ENCODE measurements around the gene CD1E.

CD1E gene

GRCh38 chr1:158374860-158375259, 21.2 kb downstream of the CD1E start:
- Histone ChIP-seq H3K9ac (no peak overlapping the region), H3K79me2 (no peaks in the 10 kb centered on the region), H3K27ac (no peak overlapping the region), H3K36me3 (ENCODE audit: control insufficient read depth, insufficient read depth, low read length) (no peaks in the 10 kb centered on the region), H3K9me3 (ENCODE audit: control insufficient read depth, low read length) (no peaks in the 10 kb centered on the region), H3K4me2 (ENCODE audit: low read length) (no peak overlapping the region), H3K4me1 (no peaks in the 10 kb centered on the region), H2AFZ (no peak overlapping the region), H3K4me3 (ENCODE audit: low read depth, low read length) (no peak overlapping the region), H3K27me3 (ENCODE audit: control insufficient read depth, insufficient read depth, low read length) (no peaks in the 10 kb centered on the region)
- no peak for TF ChIP-seq CTCF (IDR thresholded peaks at IDR 0.05)

- Histone ChIP-seq H3K79me2 (no peaks in the 10 kb centered on the region), H3K27me3 (ENCODE audit: control insufficient read depth, insufficient read depth, low read length) (no peaks in the 10 kb centered on the region), H2AFZ (no peak overlapping the region), H3K36me3 (ENCODE audit: control insufficient read depth, insufficient read depth, low read length) (no peaks in the 10 kb centered on the region), H3K4me2 (ENCODE audit: low read length) (no peak overlapping the region), H3K27ac (no peak overlapping the region), H3K4me3 (ENCODE audit: low read depth, low read length) (no peak overlapping the region), H3K9me3 (ENCODE audit: control insufficient read depth, low read length) (no peaks in the 10 kb centered on the region), H3K9ac (no peak overlapping the region), H3K4me1 (no peaks in the 10 kb centered on the region)
- TF ChIP-seq CTCF (IDR thresholded peaks at IDR 0.05) = no peak
Observed at GRCh38 chr1:158390331-158390730, 36.6 kb downstream of the CD1E start.

- no peak overlapping the region for H3K9ac ChIP-seq
- H2AFZ ChIP-seq = no peak overlapping the region
- no peak overlapping the region for H3K4me2 ChIP-seq (ENCODE audit: low read length)
- no peak overlapping the region for H3K27ac ChIP-seq
- H3K4me3 ChIP-seq (ENCODE audit: low read depth, low read length) = no peak overlapping the region
- no peaks in the 10 kb centered on the region for H3K27me3 ChIP-seq (ENCODE audit: control insufficient read depth, insufficient read depth, low read length)
- no peaks in the 10 kb centered on the region for H3K79me2 ChIP-seq
- no peaks in the 10 kb centered on the region for H3K36me3 ChIP-seq (ENCODE audit: control insufficient read depth, insufficient read depth, low read length)
- no peak for TF ChIP-seq CTCF (IDR thresholded peaks at IDR 0.05)
- no peaks in the 10 kb centered on the region for H3K9me3 ChIP-seq (ENCODE audit: control insufficient read depth, low read length)
- H3K4me1 ChIP-seq = no peaks in the 10 kb centered on the region
Observed at GRCh38 chr1:158391099-158391498, 37.4 kb downstream of the CD1E start.

GRCh38 chr1:158393476-158393875, 39.8 kb downstream of the CD1E start:
- H3K79me2 ChIP-seq = no peaks in the 10 kb centered on the region
- no peak overlapping the region for H3K4me3 ChIP-seq (ENCODE audit: low read depth, low read length)
- TF ChIP-seq CTCF (IDR thresholded peaks at IDR 0.05) = no peak
- no peak overlapping the region for H3K4me2 ChIP-seq (ENCODE audit: low read length)
- H3K27me3 ChIP-seq (ENCODE audit: control insufficient read depth, insufficient read depth, low read length) = no peaks in the 10 kb centered on the region
- no peak overlapping the region for H2AFZ ChIP-seq
- H3K9me3 ChIP-seq (ENCODE audit: control insufficient read depth, low read length) = no peaks in the 10 kb centered on the region
- H3K9ac ChIP-seq = no peak overlapping the region
- no peaks in the 10 kb centered on the region for H3K4me1 ChIP-seq
- no peak overlapping the region for H3K27ac ChIP-seq
- no peaks in the 10 kb centered on the region for H3K36me3 ChIP-seq (ENCODE audit: control insufficient read depth, insufficient read depth, low read length)

DNA sequence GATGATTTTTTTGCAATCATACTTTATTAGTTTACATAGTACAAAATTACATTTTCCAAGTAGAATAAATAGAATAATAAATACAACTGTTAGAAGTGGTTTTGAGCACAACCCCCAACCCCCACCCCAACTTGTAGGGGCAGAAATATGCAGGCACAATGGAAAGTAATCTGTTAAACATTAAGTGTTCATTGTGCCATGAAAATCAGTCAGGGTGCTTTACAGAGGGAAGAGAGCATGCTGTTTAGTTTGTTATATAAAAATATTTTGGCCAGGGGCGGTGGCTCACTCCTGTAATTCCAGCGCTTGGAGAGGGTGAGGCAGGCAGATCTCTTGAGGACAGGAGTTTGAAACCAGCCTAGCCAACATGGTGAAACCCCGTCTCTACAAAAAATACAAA, 43.0 kb downstream of the CD1E start:
- Histone ChIP-seq H3K9me3 (ENCODE audit: control insufficient read depth, low read length) (no peaks in the 10 kb centered on the region), H3K27ac (no peak overlapping the region), H3K27me3 (ENCODE audit: control insufficient read depth, insufficient read depth, low read length) (no peaks in the 10 kb centered on the region), H3K9ac (no peak overlapping the region), H2AFZ (no peak overlapping the region), H3K4me1 (no peaks in the 10 kb centered on the region), H3K79me2 (no peaks in the 10 kb centered on the region), H3K4me2 (ENCODE audit: low read length) (no peak overlapping the region), H3K4me3 (ENCODE audit: low read depth, low read length) (no peak overlapping the region), H3K36me3 (ENCODE audit: control insufficient read depth, insufficient read depth, low read length) (no peaks in the 10 kb centered on the region)
- TF ChIP-seq CTCF (IDR thresholded peaks at IDR 0.05) = no peak

All from parathyroid adenoma (tissue), 2 donors.